HepG2 (cell line): ENCODE results near the gene MYADML2. TPM values are rescaled to one million over a fixed set of nuclear protein-coding genes. Genes with fewer than 3 reads are reported as not detected.

ENCODE experiments used
- EHMT2 ChIP-seq: fragments of 200-600 bp; sonication (generic); IDR thresholded peaks from 2 replicates; pipeline ENCODE4 v1.7.0; 2017; ENCODE audit warnings: antibody characterized with exemption, low read depth, low read length, borderline replicate concordance
- GLI4 ChIP-seq: sonication (generic); formaldehyde crosslinking; IDR thresholded peaks from 2 replicates; pipeline ENCODE4 v1.5.1; 2020; ENCODE audit warnings: missing genetic modification reagents, mild to moderate bottlenecking, moderate library complexity, borderline replicate concordance
- MAFF ChIP-seq: IDR thresholded peaks from 2 replicates; pipeline ENCODE4 v1.6.1; 2011; ENCODE audit warnings: low read depth, low read length, improper control_type of control experiment
- MAFK ChIP-seq, 2 experiments: IDR thresholded peaks in 1 of 2; conservative IDR thresholded peaks in 1 of 2; 2 replicates each; pipeline ENCODE4 v1.6.1; 2011; ENCODE audit warnings: improper control_type of control experiment in 2 of 2, low read length in 2 of 2
- SUZ12 ChIP-seq: fragments of 150-350 bp; IDR thresholded peaks from 2 replicates; pipeline ENCODE4 v1.6.1; 2014; ENCODE audit warnings: low read depth, low read length
- SYNCRIP ChIP-seq: fragments of 200-400 bp; formaldehyde crosslinking; IDR thresholded peaks from 2 replicates; pipeline ENCODE4 v1.6.1; 2018; ENCODE audit warnings: mild to moderate bottlenecking, low read depth, low read length; ENCODE audit not compliant: insufficient read depth
- TEF ChIP-seq: sonication (generic); formaldehyde crosslinking; IDR thresholded peaks from 2 replicates; pipeline ENCODE4 v1.5.0; 2020; ENCODE audit warnings: missing genetic modification reagents
- THAP7 ChIP-seq: sonication (generic); formaldehyde crosslinking; IDR thresholded peaks from 2 replicates; pipeline ENCODE4 v1.8.1; 2023; ENCODE audit warnings: mild to moderate bottlenecking, missing genetic modification reagents
- ZBTB33 ChIP-seq: sonication (generic); formaldehyde crosslinking; IDR thresholded peaks from 2 replicates; pipeline ENCODE4 v1.4.0; 2020; ENCODE audit warnings: missing genetic modification reagents
- ZFP36 ChIP-seq: fragments of 150-350 bp; IDR thresholded peaks from 2 replicates; pipeline ENCODE4 v1.6.1; 2018; ENCODE audit warnings: borderline replicate concordance, low read length, low read depth; ENCODE audit not compliant: partially characterized antibody
- ZGPAT ChIP-seq: IDR thresholded peaks from 2 replicates; pipeline ENCODE4 v1.6.1; 2016; ENCODE audit warnings: mild to moderate bottlenecking
- ZNF567 ChIP-seq: sonication (generic); formaldehyde crosslinking; IDR thresholded peaks from 2 replicates; pipeline ENCODE4 v1.8.1; 2023; ENCODE audit warnings: mild to moderate bottlenecking, missing genetic modification reagents, borderline replicate concordance
- polyA plus RNA-seq, 8 experiments: library from polyadenylated mRNA; depleted of rRNA in 3 of 8; stranded (reverse) in 7 of 8; unstranded in 1 of 8; fragments of >200 nt; fragmentation: Illumina TruSeq in 4 of 8; extraction: Trizol in 4 of 8; gene quantifications; 2 replicates each; pipeline versions ENCODE4 v1.2.1 to v1.2.3, GENCODE V29; 2011 to 2016; ENCODE audit warnings: low read depth in 4 of 8, missing spikeins in 1 of 8, mixed read lengths in 1 of 8; ENCODE audit not compliant: insufficient read depth in 1 of 8
- total RNA-seq, 5 experiments: library from RNA; depleted of rRNA; stranded (reverse); fragments of >200 nt; fragmentation: Illumina TruSeq; extraction: Trizol; gene quantifications; 2 replicates each; pipeline ENCODE4 v1.2.3, GENCODE V29; 2016; ENCODE audit warnings: low read depth in 1 of 5
- TF ChIP-seq, protein P1 (sequence below): sonication (generic); formaldehyde crosslinking; IDR thresholded peaks from 2 replicates; pipeline ENCODE4 v1.5.1; 2020; ENCODE audit warnings: mild to moderate bottlenecking, missing genetic modification reagents
- TF ChIP-seq, protein P2 (sequence below): sonication (generic); formaldehyde crosslinking; IDR thresholded peaks from 2 replicates; pipeline ENCODE4 v1.4.0; 2020; ENCODE audit warnings: missing genetic modification reagents
- TF ChIP-seq, protein P3 (sequence below): sonication (generic); formaldehyde crosslinking; IDR thresholded peaks from 2 replicates; pipeline ENCODE4 v1.4.0; 2020; ENCODE audit warnings: low read depth, mild to moderate bottlenecking, missing genetic modification reagents

MYADML2 gene
- total and polyA plus RNA-seq, 2 of the 13 experiments (the other 11 are each of a cell fraction or from before 2014, with no cell fraction given): not detected

DNA sequence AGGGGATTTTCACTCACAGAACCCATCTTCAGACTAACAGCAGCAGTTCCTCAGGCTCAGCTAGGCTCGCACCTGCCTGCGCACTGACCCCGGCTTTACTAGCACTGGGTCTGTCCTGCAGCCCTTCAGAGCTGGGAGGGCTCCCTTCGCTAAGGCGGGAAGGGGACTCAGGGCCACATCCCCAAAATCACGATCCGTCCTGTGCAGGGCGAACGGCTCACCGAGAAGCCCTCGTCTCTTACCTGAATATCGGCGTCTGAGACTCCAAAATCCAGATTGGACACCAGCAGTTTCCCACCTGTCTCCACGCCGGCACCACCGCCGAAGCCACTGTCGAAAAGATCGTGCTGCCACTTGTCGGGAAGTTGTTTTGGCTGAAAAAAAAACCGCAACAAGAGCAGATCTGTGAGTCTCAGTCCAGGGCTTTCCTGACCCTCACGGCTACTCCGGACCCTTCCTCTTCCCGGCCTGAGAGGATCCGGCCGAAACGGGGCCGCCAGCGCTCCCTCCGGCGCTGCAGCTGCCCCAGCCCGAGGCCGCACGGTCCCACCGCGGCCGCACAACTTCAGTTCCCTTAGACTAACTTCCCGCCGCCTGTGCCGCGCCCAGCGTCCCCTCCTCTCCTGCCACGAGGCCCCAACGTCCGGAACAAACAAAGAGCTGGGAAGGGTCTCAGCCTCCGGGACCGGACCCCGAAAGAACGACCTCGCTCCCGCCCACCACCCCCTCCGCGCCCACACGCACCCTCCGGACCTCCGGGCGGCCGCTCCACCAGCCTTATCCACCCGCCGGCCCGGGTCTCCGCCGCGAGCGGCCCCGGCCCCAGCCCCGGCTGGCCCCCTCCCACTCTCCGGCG lies 56.4 kb downstream of the MYADML2 start (continued):
- TF ChIP-seq, protein P1, sequence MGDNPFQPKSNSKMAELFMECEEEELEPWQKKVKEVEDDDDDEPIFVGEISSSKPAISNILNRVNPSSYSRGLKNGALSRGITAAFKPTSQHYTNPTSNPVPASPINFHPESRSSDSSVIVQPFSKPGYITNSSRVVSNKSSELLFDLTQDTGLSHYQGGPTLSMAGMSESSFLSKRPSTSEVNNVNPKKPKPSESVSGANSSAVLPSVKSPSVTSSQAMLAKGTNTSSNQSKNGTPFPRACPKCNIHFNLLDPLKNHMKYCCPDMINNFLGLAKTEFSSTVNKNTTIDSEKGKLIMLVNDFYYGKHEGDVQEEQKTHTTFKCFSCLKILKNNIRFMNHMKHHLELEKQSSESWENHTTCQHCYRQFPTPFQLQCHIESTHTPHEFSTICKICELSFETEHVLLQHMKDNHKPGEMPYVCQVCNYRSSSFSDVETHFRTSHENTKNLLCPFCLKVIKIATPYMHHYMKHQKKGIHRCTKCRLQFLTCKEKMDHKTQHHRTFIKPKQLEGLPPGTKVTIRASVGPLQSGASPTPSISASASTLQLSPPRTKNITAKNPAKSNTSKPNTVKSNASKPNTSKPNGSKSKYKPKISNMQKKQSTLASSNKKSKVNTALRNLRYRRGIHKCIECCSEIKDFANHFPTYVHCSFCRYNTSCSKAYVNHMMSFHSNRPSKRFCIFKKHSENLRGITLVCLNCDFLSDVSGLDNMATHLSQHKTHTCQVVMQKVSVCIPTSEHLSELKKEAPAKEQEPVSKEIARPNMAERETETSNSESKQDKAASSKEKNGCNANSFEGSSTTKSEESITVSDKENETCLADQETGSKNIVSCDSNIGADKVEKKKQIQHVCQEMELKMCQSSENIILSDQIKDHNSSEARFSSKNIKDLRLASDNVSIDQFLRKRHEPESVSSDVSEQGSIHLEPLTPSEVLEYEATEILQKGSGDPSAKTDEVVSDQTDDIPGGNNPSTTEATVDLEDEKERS (CRISPR knock-in tag): peak; percentile 55; the same call in 1 of the 2 replicates
- TF ChIP-seq ZNF567 (CRISPR knock-in tag) (no peak), ZGPAT (CRISPR knock-in tag) (0 out of 2 replicates have a peak, but pooled peaks have one; percentile 32), SUZ12 (no peak), SYNCRIP (no peak), EHMT2 (no peak), ZBTB33 (CRISPR knock-in tag) (no peak; the same call in 1 of the 2 replicates), MAFK (conservative IDR thresholded peaks at IDR 0.05 in 1 of 2, IDR thresholded peaks at IDR 0.05 in 1 of 2; ENCODE audit: low read length in 2 of 2) (no peak), THAP7 (CRISPR knock-in tag) (no peak), TEF (CRISPR knock-in tag) (no peak), ZFP36 (no peak), GLI4 (CRISPR knock-in tag) (no peak; the same call in 1 of the 2 replicates), MAFF (no peak)
- TF ChIP-seq, protein P2, sequence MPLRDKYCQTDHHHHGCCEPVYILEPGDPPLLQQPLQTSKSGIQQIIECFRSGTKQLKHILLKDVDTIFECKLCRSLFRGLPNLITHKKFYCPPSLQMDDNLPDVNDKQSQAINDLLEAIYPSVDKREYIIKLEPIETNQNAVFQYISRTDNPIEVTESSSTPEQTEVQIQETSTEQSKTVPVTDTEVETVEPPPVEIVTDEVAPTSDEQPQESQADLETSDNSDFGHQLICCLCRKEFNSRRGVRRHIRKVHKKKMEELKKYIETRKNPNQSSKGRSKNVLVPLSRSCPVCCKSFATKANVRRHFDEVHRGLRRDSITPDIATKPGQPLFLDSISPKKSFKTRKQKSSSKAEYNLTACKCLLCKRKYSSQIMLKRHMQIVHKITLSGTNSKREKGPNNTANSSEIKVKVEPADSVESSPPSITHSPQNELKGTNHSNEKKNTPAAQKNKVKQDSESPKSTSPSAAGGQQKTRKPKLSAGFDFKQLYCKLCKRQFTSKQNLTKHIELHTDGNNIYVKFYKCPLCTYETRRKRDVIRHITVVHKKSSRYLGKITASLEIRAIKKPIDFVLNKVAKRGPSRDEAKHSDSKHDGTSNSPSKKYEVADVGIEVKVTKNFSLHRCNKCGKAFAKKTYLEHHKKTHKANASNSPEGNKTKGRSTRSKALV: 0 out of 2 replicates have a peak, but pooled peaks have one; percentile 38
- TF ChIP-seq, protein P3, sequence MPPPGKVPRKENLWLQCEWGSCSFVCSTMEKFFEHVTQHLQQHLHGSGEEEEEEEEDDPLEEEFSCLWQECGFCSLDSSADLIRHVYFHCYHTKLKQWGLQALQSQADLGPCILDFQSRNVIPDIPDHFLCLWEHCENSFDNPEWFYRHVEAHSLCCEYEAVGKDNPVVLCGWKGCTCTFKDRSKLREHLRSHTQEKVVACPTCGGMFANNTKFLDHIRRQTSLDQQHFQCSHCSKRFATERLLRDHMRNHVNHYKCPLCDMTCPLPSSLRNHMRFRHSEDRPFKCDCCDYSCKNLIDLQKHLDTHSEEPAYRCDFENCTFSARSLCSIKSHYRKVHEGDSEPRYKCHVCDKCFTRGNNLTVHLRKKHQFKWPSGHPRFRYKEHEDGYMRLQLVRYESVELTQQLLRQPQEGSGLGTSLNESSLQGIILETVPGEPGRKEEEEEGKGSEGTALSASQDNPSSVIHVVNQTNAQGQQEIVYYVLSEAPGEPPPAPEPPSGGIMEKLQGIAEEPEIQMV (CRISPR knock-in tag): peak; percentile 24; the same call in 1 of the 2 replicates
